GM12878 (cell line): ENCODE data around the gene SNU13. TPM values are rescaled to one million over a fixed set of nuclear protein-coding genes. Genes with fewer than 3 reads are reported as not detected.

Experiments
- ATAC-seq: fragments of 200-7000 bp; cut with Tn5 transposase; 3 replicates; pipeline ENCODE4 v1.9.1; 2020; ENCODE audit warnings: mild to moderate bottlenecking, moderate library complexity
- BruUV-seq: library from RNA; stranded (reverse); fragments of 400-500 nt; replicated peaks from 2 replicates; lab custom pipeline; 2021; lab: Mats Ljungman, UMichigan
- CTCF ChIA-PET: fragments of 300-600 bp; sonication (Branson Sonifier 250); formaldehyde crosslinking; extraction: SDS; loops from one replicate; lab custom pipeline; 2021; ENCODE audit warnings: inconsistent platforms; lab: Yijun Ruan, JAX
- POLR2A ChIA-PET: fragments of 350-600 bp; formaldehyde crosslinking; extraction: SDS; loops from one replicate; lab custom pipeline; 2021; ENCODE audit warnings: inconsistent platforms; lab: Charles Lee
- RAD21 ChIA-PET: fragments of 300-600 bp; sonication (Branson Sonifier 250); formaldehyde crosslinking; loops from one replicate; lab custom pipeline; 2023; ENCODE audit warnings: antibody characterized with exemption; ENCODE audit not compliant: unreplicated experiment; lab: Charles Lee
- SMC1A ChIA-PET: fragments of 300-600 bp; sonication (Branson Sonifier 250); formaldehyde crosslinking; loops from one replicate; lab custom pipeline; 2023; ENCODE audit not compliant: unreplicated experiment, uncharacterized antibody; lab: Charles Lee
- DNase-seq: peaks from one replicate; pipeline ENCODE4 v3.0.0-alpha.2; 2011; ENCODE audit warnings: low read depth, low spot score
- FAIRE-seq: peaks from 3 replicates; lab custom pipeline; 2011; peaks lifted over from hg19 to GRCh38; lab: Jason Lieb, UNC
- H2AFZ ChIP-seq: 2 replicates; pipeline ENCODE4 v1.6.0; 2011; ENCODE audit warnings: low read depth, low read length, control low read depth; ENCODE audit not compliant: control insufficient read depth
- H3K27ac ChIP-seq: 2 replicates; pipeline ENCODE4 v1.5.1; 2011; ENCODE audit warnings: control low read depth; ENCODE audit not compliant: control insufficient read depth, insufficient read depth
- H3K27me3 ChIP-seq, 2 experiments: replicated peaks in 1 of 2; 2 replicates each; pipeline versions ENCODE4 v1.6.0 to v1.6.1; 2011; ENCODE audit warnings: low read length in 1 of 2; ENCODE audit not compliant: control insufficient read depth in 2 of 2, insufficient read depth in 2 of 2
- H3K36me3 ChIP-seq, 2 experiments: 2 replicates each; pipeline ENCODE4 v1.5.1; 2011; ENCODE audit warnings: low read length in 1 of 2; ENCODE audit not compliant: control insufficient read depth in 2 of 2, insufficient read depth in 2 of 2
- H3K4me1 ChIP-seq: 2 replicates; pipeline ENCODE4 v1.6.1; 2011; ENCODE audit warnings: mild to moderate bottlenecking, low read length, moderate library complexity, mixed read lengths; ENCODE audit not compliant: control insufficient read depth, insufficient read depth
- H3K4me2 ChIP-seq: 2 replicates; pipeline ENCODE4 v1.6.0; 2011; ENCODE audit warnings: control low read depth; ENCODE audit not compliant: control insufficient read depth, insufficient read depth
- H3K4me3 ChIP-seq: fragments of 200-600 bp; sonication (generic); 2 replicates; pipeline ENCODE4 v1.5.1; 2016
- H3K79me2 ChIP-seq: 2 replicates; pipeline ENCODE4 v1.6.0; 2011; ENCODE audit warnings: low read length; ENCODE audit not compliant: control insufficient read depth, insufficient read depth
- H3K9ac ChIP-seq: 2 replicates; pipeline ENCODE4 v1.8.0; 2011; ENCODE audit warnings: low read length, control low read depth, mixed read lengths; ENCODE audit not compliant: control insufficient read depth, insufficient read depth
- H3K9me3 ChIP-seq: replicated peaks from 3 replicates; pipeline ENCODE4 v1.5.1; 2011; ENCODE audit warnings: mild to moderate bottlenecking, low read length; ENCODE audit not compliant: control insufficient read depth, insufficient read depth
- H4K20me1 ChIP-seq: 2 replicates; pipeline ENCODE4 v1.6.0; 2011; ENCODE audit not compliant: control insufficient read depth, insufficient read depth
- CHD1 ChIP-seq: IDR thresholded peaks from 2 replicates; pipeline ENCODE4 v1.6.1; 2012; ENCODE audit warnings: low read depth, low read length, improper control_type of control experiment
- ZZZ3 ChIP-seq: IDR thresholded peaks from 2 replicates; pipeline ENCODE4 v1.6.1; 2011; ENCODE audit warnings: low read depth; ENCODE audit not compliant: control insufficient read depth, insufficient read length
- WGBS: methylation state at CpG from one replicate; pipeline ENCODE4 v1.1.6; 2016; ENCODE audit warnings: low lambda C conversion rate; ENCODE audit not compliant: insufficient replicate concordance, insufficient coverage; ENCODE audit errors: missing lambda C conversion rate; 5-methylcytosine and 5-hydroxymethylcytosine counted together
- in situ Hi-C: fragments of 300-500 bp; cut with MboI; formaldehyde crosslinking; loops from 9 replicates; pipeline ENCODE4 v1.14.3; 2018; ENCODE audit warnings: mixed read lengths
- intact Hi-C: fragments of 100-400 bp; cut with micrococcal nuclease; formaldehyde crosslinking; loops from one replicate; pipeline ENCODE4 v1.14.2; 2022; ENCODE audit not compliant: unreplicated experiment
- polyA plus RNA-seq, 11 experiments: library from polyadenylated mRNA; depleted of rRNA in 4 of 11; unstranded in 6 of 11; stranded (reverse) in 5 of 11; fragments of >200 nt; fragmentation: Nextera tagmentation in 4 of 11; fragmentation: Illumina TruSeq in 1 of 11; extraction: Ambion mirVana in 4 of 11; extraction: Trizol in 1 of 11; gene quantifications; 1 replicate in 1 of 11; 2 replicates in 10 of 11; pipeline versions ENCODE4 v1.2.1 to v1.2.3, GENCODE V29; 2011 to 2016; ENCODE audit warnings: inconsistent platforms in 2 of 11, missing spikeins in 2 of 11, low read depth in 1 of 11
- small RNA-seq: library from RNA; depleted of rRNA; stranded (forward); fragments of <200 nt; gene quantifications from one replicate; pipeline ENCODE3, GENCODE V24; 2014
- total RNA-seq, 4 experiments: library from RNA; depleted of rRNA in 3 of 4; stranded (reverse); fragments of >200 nt in 3 of 4; fragmentation: Illumina TruSeq in 1 of 4; extraction: Trizol in 1 of 4; gene quantifications; 2 replicates each; pipeline versions ENCODE4 v1.2.1 to v1.2.3, GENCODE V29; 2013 to 2021

Gene SNU13
- total and polyA plus RNA-seq, 10 of the 15 experiments (the other 5 are each of a cell fraction or from before 2014, with no cell fraction given) = 157 to 870 (median 256) TPM

GRCh38 chr22:41625577-41625976, 63.1 kb downstream of the SNU13 start:
- ChIA-PET POLR2A (interaction anchor here (0.5 kb wide), 1 partner anchor 13 kb away, joined by 7 read pairs; no protein-coding TSS in a partner anchor), SMC1A (interaction anchor here (1.0 kb wide), 1 partner anchor 14 kb away, joined by 4 read pairs; no protein-coding TSS in a partner anchor), RAD21 (no interaction called here), CTCF (interaction anchor here (0.7 kb wide), 1 partner anchor 36 kb away, joined by 4 read pairs; the partner anchor contains the start of gene PMM1)
- Histone ChIP-seq H3K4me2 (no peak overlapping the region), H3K27me3 (no peaks in the 10 kb centered on the region), H3K36me3 (peaks cover 4 to 20% of the 10 kb centered on the region in 2 experiments), H3K4me1 (no peaks in the 10 kb centered on the region), H3K9me3 (no peaks in the 10 kb centered on the region), H3K9ac (no peak overlapping the region), H2AFZ (no peak overlapping the region), H3K27ac (no peak overlapping the region), H3K4me3 (no peak overlapping the region), H4K20me1 (peaks cover 4% of the 10 kb centered on the region; the same call in 1 of the 2 replicates), H3K79me2 (peaks cover 25% of the 10 kb centered on the region)
- ATAC-seq (no peak), FAIRE-seq (no peak), DNase-seq (no peak)
- TF ChIP-seq CHD1 (no peak), ZZZ3 (no peak)
- WGBS = 98% methylated on average over 7 of the region's 7 CpGs
- no TSS peak for BruUV-seq
- intact Hi-C loops (no loop called here), in situ Hi-C loops (no loop called here)

Small RNA genes lying within 50 kb of the gene (small RNA-seq; reads per million reads assigned to genes)
- not detected for gene HMGN2P10
- not detected for gene RF00019
- gene RNU6-476P = not detected
- not detected for gene RNU6ATAC22P

Other genes starting within 250 kb of the SNU13 start
Only the 7 nearest of the 13 such genes appear.
- gene CSDC2, start 127.9 kb downstream of the SNU13 start, total RNA-seq (2014; rRNA removed) = not detected in 2 replicates
- gene CSDC2, start 127.9 kb downstream of the SNU13 start, total RNA-seq (2014; rRNA removed; fragmentation: Illumina TruSeq; extraction: Trizol) = not detected in 2 replicates
- 0.08 and 0.13 TPM in 2 replicates for gene CSDC2, start 127.9 kb downstream of the SNU13 start, total RNA-seq (2021)
- gene CSDC2, start 127.9 kb downstream of the SNU13 start, polyA plus RNA-seq (2011; rRNA removed) = not detected in 2 replicates
- not detected in 2 replicates for gene CSDC2, start 127.9 kb downstream of the SNU13 start, polyA plus RNA-seq (2014; fragmentation: Illumina TruSeq; extraction: Trizol)
- gene CSDC2, start 127.9 kb downstream of the SNU13 start, polyA plus RNA-seq (2014; fragmentation: Nextera tagmentation; extraction: Ambion mirVana) = not detected
- gene CSDC2, start 127.9 kb downstream of the SNU13 start, polyA plus RNA-seq (2014; rRNA removed) = not detected in 2 replicates
- gene CSDC2, start 127.9 kb downstream of the SNU13 start, polyA plus RNA-seq (2016; fragmentation: Nextera tagmentation; extraction: Ambion mirVana) = not detected
- 10.2 and 11.1 TPM in 2 replicates for gene PMM1, start 99.0 kb downstream of the SNU13 start, total RNA-seq (2014; rRNA removed)
- 8.1 and 8.2 TPM in 2 replicates for gene PMM1, start 99.0 kb downstream of the SNU13 start, total RNA-seq (2014; rRNA removed; fragmentation: Illumina TruSeq; extraction: Trizol)
- gene PMM1, start 99.0 kb downstream of the SNU13 start, total RNA-seq (2021) = 17.7 and 18.3 TPM in 2 replicates
- 26.4 and 32.2 TPM in 2 replicates for gene PMM1, start 99.0 kb downstream of the SNU13 start, polyA plus RNA-seq (2011; rRNA removed)
- 6.2 and 12.2 TPM in 2 replicates for gene PMM1, start 99.0 kb downstream of the SNU13 start, polyA plus RNA-seq (2014; fragmentation: Illumina TruSeq; extraction: Trizol)
- 10 to 100 TPM; 10.5 to 16.1 TPM for gene PMM1, start 99.0 kb downstream of the SNU13 start, polyA plus RNA-seq (2014; fragmentation: Nextera tagmentation; extraction: Ambion mirVana)
- gene PMM1, start 99.0 kb downstream of the SNU13 start, polyA plus RNA-seq (2014; rRNA removed) = 22.3 and 22.6 TPM in 2 replicates
- 10 to 100 TPM; 20.5 to 22.7 TPM for gene PMM1, start 99.0 kb downstream of the SNU13 start, polyA plus RNA-seq (2016; fragmentation: Nextera tagmentation; extraction: Ambion mirVana)
- gene DESI1, start 67.8 kb downstream of the SNU13 start, total RNA-seq (2014; rRNA removed) = 30.8 and 31.2 TPM in 2 replicates
- gene DESI1, start 67.8 kb downstream of the SNU13 start, total RNA-seq (2014; rRNA removed; fragmentation: Illumina TruSeq; extraction: Trizol) = 32.8 and 37.1 TPM in 2 replicates
- 48.2 and 51.7 TPM in 2 replicates for gene DESI1, start 67.8 kb downstream of the SNU13 start, total RNA-seq (2021)
- gene DESI1, start 67.8 kb downstream of the SNU13 start, polyA plus RNA-seq (2011; rRNA removed) = 29.4 and 33.7 TPM in 2 replicates
- gene DESI1, start 67.8 kb downstream of the SNU13 start, polyA plus RNA-seq (2014; fragmentation: Illumina TruSeq; extraction: Trizol) = 48.1 and 51.7 TPM in 2 replicates
- 10 to 100 TPM in 1 of 2 experiments, 1 to 10 TPM in 1; 8.0 to 17.2 TPM for gene DESI1, start 67.8 kb downstream of the SNU13 start, polyA plus RNA-seq (2014; fragmentation: Nextera tagmentation; extraction: Ambion mirVana)
- gene DESI1, start 67.8 kb downstream of the SNU13 start, polyA plus RNA-seq (2014; rRNA removed) = 44.0 and 46.4 TPM in 2 replicates
- gene DESI1, start 67.8 kb downstream of the SNU13 start, polyA plus RNA-seq (2016; fragmentation: Nextera tagmentation; extraction: Ambion mirVana) = 10 to 100 TPM; 76.3 to 76.8 TPM
- 360 and 389 TPM in 2 replicates for gene XRCC6, start 67.6 kb downstream of the SNU13 start, total RNA-seq (2014; rRNA removed)
- gene XRCC6, start 67.6 kb downstream of the SNU13 start, total RNA-seq (2014; rRNA removed; fragmentation: Illumina TruSeq; extraction: Trizol) = 370 and 398 TPM in 2 replicates
- 331 and 336 TPM in 2 replicates for gene XRCC6, start 67.6 kb downstream of the SNU13 start, total RNA-seq (2021)
- gene XRCC6, start 67.6 kb downstream of the SNU13 start, polyA plus RNA-seq (2011; rRNA removed) = 212 and 219 TPM in 2 replicates
- 443 and 471 TPM in 2 replicates for gene XRCC6, start 67.6 kb downstream of the SNU13 start, polyA plus RNA-seq (2014; fragmentation: Illumina TruSeq; extraction: Trizol)
- gene XRCC6, start 67.6 kb downstream of the SNU13 start, polyA plus RNA-seq (2014; fragmentation: Nextera tagmentation; extraction: Ambion mirVana) = 100 to 1,000 TPM; 186 to 334 TPM
- 327 and 336 TPM in 2 replicates for gene XRCC6, start 67.6 kb downstream of the SNU13 start, polyA plus RNA-seq (2014; rRNA removed)
- gene XRCC6, start 67.6 kb downstream of the SNU13 start, polyA plus RNA-seq (2016; fragmentation: Nextera tagmentation; extraction: Ambion mirVana) = 100 to 1,000 TPM; 683 to 718 TPM
- 33.4 and 42.2 TPM in 2 replicates for gene MEI1, start 10.6 kb upstream of the SNU13 start, total RNA-seq (2014; rRNA removed)
- 28.1 and 30.3 TPM in 2 replicates for gene MEI1, start 10.6 kb upstream of the SNU13 start, total RNA-seq (2014; rRNA removed; fragmentation: Illumina TruSeq; extraction: Trizol)
- gene MEI1, start 10.6 kb upstream of the SNU13 start, total RNA-seq (2021) = 31.0 and 33.1 TPM in 2 replicates
- gene MEI1, start 10.6 kb upstream of the SNU13 start, polyA plus RNA-seq (2011; rRNA removed) = 30.6 and 33.9 TPM in 2 replicates
- 19.2 and 27.9 TPM in 2 replicates for gene MEI1, start 10.6 kb upstream of the SNU13 start, polyA plus RNA-seq (2014; fragmentation: Illumina TruSeq; extraction: Trizol)
- gene MEI1, start 10.6 kb upstream of the SNU13 start, polyA plus RNA-seq (2014; fragmentation: Nextera tagmentation; extraction: Ambion mirVana) = 10 to 100 TPM; 32.3 to 37.7 TPM
- 44.8 and 47.3 TPM in 2 replicates for gene MEI1, start 10.6 kb upstream of the SNU13 start, polyA plus RNA-seq (2014; rRNA removed)
- 10 to 100 TPM; 48.8 to 48.9 TPM for gene MEI1, start 10.6 kb upstream of the SNU13 start, polyA plus RNA-seq (2016; fragmentation: Nextera tagmentation; extraction: Ambion mirVana)
- 14.5 and 15.8 TPM in 2 replicates for gene CCDC134, start 111.8 kb upstream of the SNU13 start, total RNA-seq (2014; rRNA removed)
- gene CCDC134, start 111.8 kb upstream of the SNU13 start, total RNA-seq (2014; rRNA removed; fragmentation: Illumina TruSeq; extraction: Trizol) = 11.8 and 13.6 TPM in 2 replicates
- gene CCDC134, start 111.8 kb upstream of the SNU13 start, total RNA-seq (2021) = 18.2 and 19.3 TPM in 2 replicates
- gene CCDC134, start 111.8 kb upstream of the SNU13 start, polyA plus RNA-seq (2011; rRNA removed) = 4.7 and 8.2 TPM in 2 replicates
- 9.1 and 10.6 TPM in 2 replicates for gene CCDC134, start 111.8 kb upstream of the SNU13 start, polyA plus RNA-seq (2014; fragmentation: Illumina TruSeq; extraction: Trizol)
- gene CCDC134, start 111.8 kb upstream of the SNU13 start, polyA plus RNA-seq (2014; fragmentation: Nextera tagmentation; extraction: Ambion mirVana) = 1 to 10 TPM in 1 of 2 experiments, under 1 TPM in 1; 0.35 to 1.2 TPM
- 10.7 and 14.0 TPM in 2 replicates for gene CCDC134, start 111.8 kb upstream of the SNU13 start, polyA plus RNA-seq (2014; rRNA removed)
- 10 to 100 TPM; 12.8 to 14.4 TPM for gene CCDC134, start 111.8 kb upstream of the SNU13 start, polyA plus RNA-seq (2016; fragmentation: Nextera tagmentation; extraction: Ambion mirVana)
- gene SREBF2, start 144.2 kb upstream of the SNU13 start, total RNA-seq (2014; rRNA removed) = 62.9 and 75.3 TPM in 2 replicates
- gene SREBF2, start 144.2 kb upstream of the SNU13 start, total RNA-seq (2014; rRNA removed; fragmentation: Illumina TruSeq; extraction: Trizol) = 52.2 and 56.3 TPM in 2 replicates
- 171 and 177 TPM in 2 replicates for gene SREBF2, start 144.2 kb upstream of the SNU13 start, total RNA-seq (2021)
- gene SREBF2, start 144.2 kb upstream of the SNU13 start, polyA plus RNA-seq (2011; rRNA removed) = 94.7 and 124 TPM in 2 replicates
- gene SREBF2, start 144.2 kb upstream of the SNU13 start, polyA plus RNA-seq (2014; fragmentation: Illumina TruSeq; extraction: Trizol) = 144 and 150 TPM in 2 replicates
- 1 to 10 TPM; 2.4 to 3.6 TPM for gene SREBF2, start 144.2 kb upstream of the SNU13 start, polyA plus RNA-seq (2014; fragmentation: Nextera tagmentation; extraction: Ambion mirVana)
- 160 and 184 TPM in 2 replicates for gene SREBF2, start 144.2 kb upstream of the SNU13 start, polyA plus RNA-seq (2014; rRNA removed)
- gene SREBF2, start 144.2 kb upstream of the SNU13 start, polyA plus RNA-seq (2016; fragmentation: Nextera tagmentation; extraction: Ambion mirVana) = 10 to 100 TPM; 73.8 to 82.3 TPM